ENCODE results near the gene ME3.
"Not testable (repeated sequence)": the region's sequence is repeated elsewhere in the genome, so short reads cannot be mapped to it uniquely, and the experiment has no call there.

The ME3 gene

DNA sequence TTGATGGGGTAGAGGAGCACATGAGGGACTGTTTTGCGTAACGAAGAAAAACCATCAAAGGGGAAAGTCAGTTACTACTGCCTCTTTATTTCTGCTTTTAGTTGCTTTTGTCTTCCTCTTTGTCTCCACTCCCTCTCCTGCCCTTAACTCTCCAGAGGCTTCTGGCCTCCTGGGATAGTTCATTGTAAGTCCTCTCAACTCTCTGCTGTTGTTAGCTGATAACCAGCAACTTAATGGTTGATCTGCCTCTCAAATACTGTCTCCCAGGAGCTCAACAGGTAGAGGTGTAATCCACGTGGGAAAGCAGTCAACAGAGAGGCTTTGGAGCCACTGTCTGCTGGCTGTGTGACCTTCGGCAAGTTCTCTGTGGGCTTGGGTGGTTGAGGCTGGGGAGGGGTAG, 250.5 kb downstream of the ME3 start:
- peak in 3 of 4 experiments; percentile 27 to 58 (median 33) for DNase-seq

GRCh38 chr11:86418917-86419316, 253.5 kb downstream of the ME3 start:
- no peak for DNase-seq

DNA sequence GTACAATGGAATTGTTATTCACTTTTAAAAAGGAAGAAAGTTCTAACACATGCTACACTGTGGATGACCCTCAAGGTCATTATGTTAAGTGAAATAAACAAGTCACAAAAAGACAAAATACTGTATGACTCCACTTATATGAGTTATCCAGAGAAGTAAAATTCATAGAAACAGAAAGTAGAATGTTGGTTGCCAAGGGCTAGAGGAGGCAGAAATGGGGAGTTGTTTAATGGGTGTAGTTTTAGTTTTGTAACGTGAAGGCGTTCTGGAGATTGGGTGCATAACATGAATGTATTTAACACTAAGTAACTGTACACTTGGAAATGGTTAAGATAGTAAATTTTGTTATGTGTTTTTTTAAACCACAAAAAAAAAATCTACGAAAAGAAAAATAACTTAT, 253.9 kb downstream of the ME3 start:
- peak in 1 of 4 experiments; percentile 12 for DNase-seq

DNA sequence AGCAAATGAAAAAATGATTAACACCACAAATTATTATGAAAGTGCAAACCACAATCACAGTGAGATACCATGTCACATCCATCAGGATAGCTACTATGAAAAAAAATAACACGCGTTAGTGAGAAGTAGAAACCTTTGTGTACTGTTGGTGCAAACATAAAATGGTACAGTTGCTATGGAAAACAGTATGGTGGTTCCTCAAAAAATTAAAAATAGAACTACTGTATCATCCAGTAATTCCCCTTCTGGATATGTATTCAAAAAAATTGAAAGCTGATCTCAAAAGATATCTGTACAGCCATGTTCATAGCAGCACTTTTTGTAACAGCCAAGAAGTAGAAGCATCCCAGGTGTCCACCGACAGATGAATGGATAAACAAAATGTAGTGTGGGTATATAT, 254.3 kb downstream of the ME3 start:
- peak in 3 of 4 experiments; percentile 5 to 72 (median 61) for DNase-seq

GRCh38 chr11:86416951-86417350, 255.5 kb downstream of the ME3 start:
- DNase-seq: not testable (repeated sequence)

DNA sequence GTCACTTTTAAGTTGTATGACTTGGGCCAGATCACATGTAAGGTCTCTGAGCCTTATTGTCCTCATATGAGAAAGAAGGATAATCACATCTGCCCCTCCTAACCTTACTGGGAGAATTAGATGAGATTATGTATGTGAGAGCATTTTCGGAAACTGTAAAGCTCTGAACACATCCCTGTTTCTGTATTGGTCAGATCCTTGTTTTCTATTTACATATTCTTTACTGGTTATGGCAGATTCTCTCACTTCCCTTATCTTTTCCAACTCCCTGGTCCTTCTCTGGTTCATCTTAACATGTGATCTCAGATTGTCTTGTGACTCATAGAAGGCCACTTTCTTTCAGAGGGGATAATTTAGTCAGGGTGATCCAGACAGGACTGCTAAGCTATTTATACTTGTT, 255.9 kb downstream of the ME3 start:
- peak; percentile 43 to 81 (median 62) for DNase-seq

- DNase-seq: no peak
Measured at GRCh38 chr11:86415026-86415425, 257.4 kb downstream of the ME3 start.

- DNase-seq: no peak
Measured at GRCh38 chr11:86414032-86414431, 258.4 kb downstream of the ME3 start.

DNA sequence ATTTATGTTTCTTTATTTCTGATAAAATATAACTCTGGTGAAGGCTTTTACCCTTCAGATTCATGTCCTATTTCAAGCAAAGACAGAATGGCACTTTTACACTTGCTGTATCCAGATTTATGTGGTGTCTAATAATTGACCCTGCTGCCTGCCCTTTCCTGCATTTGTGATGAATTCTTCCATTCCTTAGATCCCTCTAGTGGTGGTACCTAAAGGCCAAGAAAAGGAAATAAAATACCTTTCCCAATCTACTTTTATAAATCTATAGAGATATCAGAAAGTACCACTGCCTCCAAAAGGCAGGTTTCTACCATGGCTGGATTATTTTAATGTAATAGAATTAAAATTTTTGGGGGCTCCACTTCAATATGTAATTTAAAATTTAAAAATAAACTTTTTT, 263.6 kb downstream of the ME3 start:
- DNase-seq: no peak

GRCh38 chr11:86403458-86403857, 269.0 kb downstream of the ME3 start:
- DNase-seq: no peak

DNA sequence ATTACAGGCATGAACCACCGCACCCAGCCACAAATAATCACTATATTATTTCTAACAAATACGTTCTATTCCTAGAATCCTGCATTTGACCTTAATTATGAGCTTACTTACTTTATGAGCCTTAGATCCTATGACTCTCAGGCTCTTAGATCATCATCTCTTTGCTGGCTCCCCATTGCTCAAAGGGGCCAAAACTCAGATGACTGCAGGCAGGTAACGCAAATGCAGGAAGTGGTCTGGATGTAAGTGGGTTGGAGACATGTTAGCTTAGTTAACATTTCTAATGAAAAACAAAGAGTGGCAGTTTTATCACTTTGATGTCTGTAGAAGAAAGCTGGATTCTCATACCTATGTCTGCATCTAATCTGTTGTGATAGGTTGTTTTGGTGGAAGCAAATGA, 274.3 kb downstream of the ME3 start:
- no peak for DNase-seq

DNA sequence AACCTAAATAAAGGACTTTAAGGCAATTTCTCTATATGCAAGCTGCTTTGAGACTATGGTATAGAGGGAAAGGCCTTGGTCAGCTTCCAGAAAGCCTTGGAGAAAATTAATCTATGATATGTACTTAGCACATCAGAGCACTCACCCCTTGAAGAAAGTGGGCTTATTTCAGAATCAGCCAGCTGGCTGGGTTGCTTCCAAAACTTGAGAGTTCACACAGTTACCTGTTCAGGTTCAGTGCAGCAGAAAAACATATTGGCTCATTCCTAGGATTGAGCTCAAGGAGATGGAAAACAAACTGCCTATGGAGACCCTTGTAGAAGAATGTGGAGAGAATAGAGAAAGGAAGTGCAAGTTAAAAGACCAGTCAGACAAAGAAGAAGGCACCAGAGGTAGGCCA, 275.1 kb downstream of the ME3 start:
- DNase-seq: no peak

DNA sequence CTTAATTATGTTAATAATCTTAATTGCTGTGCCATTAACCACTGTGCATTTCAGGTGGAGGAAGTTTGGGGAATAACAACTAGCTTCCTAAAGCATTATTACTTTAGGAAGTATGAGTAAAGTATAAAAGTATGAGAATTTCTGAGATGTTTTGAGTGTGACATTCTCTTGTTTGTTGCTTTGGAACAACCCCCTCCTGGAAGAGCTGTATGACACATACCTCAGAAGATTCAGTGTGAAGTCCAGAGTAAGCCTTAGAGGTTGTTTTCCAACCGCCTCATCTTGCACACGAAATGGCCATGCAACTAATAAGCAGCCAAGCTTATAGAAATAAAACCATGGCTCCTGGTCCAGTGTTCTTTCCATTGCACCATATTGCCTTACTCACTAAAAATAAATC, 276.0 kb downstream of the ME3 start:
- DNase-seq: no peak

- no peak for DNase-seq
Measured at GRCh38 chr11:86395061-86395551, 277.3 kb downstream of the ME3 start.
